IMR-90 (cell line): ENCODE results near the gene HADHA. TPM values are rescaled to one million over a fixed set of nuclear protein-coding genes. Genes with fewer than 3 reads are reported as not detected.

ENCODE experiments used
- ATAC-seq: fragments of 200-7000 bp; cut with Tn5 transposase; 2 replicates; pipeline ENCODE4 v1.9.1; 2020; ENCODE audit warnings: low read depth, mild to moderate bottlenecking, moderate library complexity
- BruUV-seq: library from RNA; stranded (reverse); fragments of 400-500 nt; replicated peaks from 2 replicates; lab custom pipeline; 2021; lab: Mats Ljungman, UMichigan
- CTCF ChIA-PET: fragments of 300-600 bp; formaldehyde crosslinking; extraction: SDS; loops from one replicate; lab custom pipeline; 2021; ENCODE audit warnings: antibody characterized with exemption; lab: Yijun Ruan, JAX
- POLR2A ChIA-PET: fragments of 300-600 bp; sonication (Branson Sonifier 250); formaldehyde crosslinking; loops from one replicate; lab custom pipeline; 2022; ENCODE audit warnings: antibody characterized with exemption; ENCODE audit not compliant: unreplicated experiment; lab: Charles Lee
- DNase-seq: peaks from one replicate; pipeline ENCODE4 v3.0.0; 2013
- H2AFZ ChIP-seq: replicated peaks from 2 replicates; pipeline ENCODE3; 2013; ENCODE audit warnings: low read length, mild to moderate bottlenecking; ENCODE audit not compliant: poor library complexity
- H2AK5ac ChIP-seq: 2 replicates; pipeline ENCODE4 v1.6.1; 2013; ENCODE audit warnings: low read depth, low read length, inconsistent platforms
- H2AK9ac ChIP-seq: replicated peaks from 2 replicates; pipeline ENCODE3; 2013; ENCODE audit warnings: mild to moderate bottlenecking, low read depth, low read length, moderate library complexity; ENCODE audit not compliant: poor library complexity
- H2BK120ac ChIP-seq: 2 replicates; pipeline ENCODE4 v1.6.1; 2013; ENCODE audit warnings: low read depth, low read length, inconsistent platforms
- H2BK15ac ChIP-seq: 3 replicates; pipeline ENCODE4 v1.6.1; 2013; ENCODE audit warnings: low read depth, low read length, inconsistent platforms
- H2BK20ac ChIP-seq: 2 replicates; pipeline ENCODE4 v1.6.1; 2013; ENCODE audit warnings: low read depth, mild to moderate bottlenecking, inconsistent platforms, low read length, moderate library complexity
- H2BK5ac ChIP-seq: 2 replicates; pipeline ENCODE4 v1.6.1; 2013; ENCODE audit warnings: mild to moderate bottlenecking, low read depth, low read length, inconsistent platforms; ENCODE audit not compliant: poor library complexity, severe bottlenecking
- H3K14ac ChIP-seq: replicated peaks from 2 replicates; pipeline ENCODE4 v1.6.1; 2013; ENCODE audit warnings: low read depth, low read length, inconsistent platforms
- H3K18ac ChIP-seq: 2 replicates; pipeline ENCODE4 v1.6.1; 2013; ENCODE audit warnings: low read depth, low read length, control low read depth
- H3K23ac ChIP-seq: 2 replicates; pipeline ENCODE4 v1.6.1; 2013; ENCODE audit warnings: low read depth, low read length, inconsistent platforms
- H3K27ac ChIP-seq: 2 replicates; pipeline ENCODE4 v1.5.1; 2013; ENCODE audit warnings: mild to moderate bottlenecking, control low read depth, low read length; ENCODE audit not compliant: insufficient read depth
- H3K27me3 ChIP-seq: 2 replicates; pipeline ENCODE4 v1.6.1; 2013; ENCODE audit warnings: low read length; ENCODE audit not compliant: control insufficient read depth, insufficient read depth
- H3K36me3 ChIP-seq: 2 replicates; pipeline ENCODE4 v1.6.1; 2013; ENCODE audit warnings: low read length, mixed read lengths; ENCODE audit not compliant: control insufficient read depth, insufficient read depth
- H3K4ac ChIP-seq: 2 replicates; pipeline ENCODE4 v1.6.1; 2013; ENCODE audit warnings: low read depth, low read length, inconsistent platforms
- H3K4me1 ChIP-seq: 2 replicates; pipeline ENCODE4 v1.6.1; 2013; ENCODE audit warnings: low read length, mixed read lengths; ENCODE audit not compliant: control insufficient read depth, insufficient read depth
- H3K4me2 ChIP-seq: 2 replicates; pipeline ENCODE4 v1.6.1; 2013; ENCODE audit warnings: low read depth, mild to moderate bottlenecking, control low read depth, low read length, moderate library complexity
- H3K4me3 ChIP-seq: 2 replicates; pipeline ENCODE4 v1.5.1; 2013; ENCODE audit warnings: low read depth, mild to moderate bottlenecking, control low read depth, low read length, moderate library complexity; ENCODE audit not compliant: insufficient read depth
- H3K56ac ChIP-seq: 2 replicates; pipeline ENCODE4 v1.6.1; 2013; ENCODE audit warnings: low read length, inconsistent platforms; ENCODE audit not compliant: insufficient read depth; ENCODE audit errors: extremely low read depth
- H3K79me1 ChIP-seq, 2 experiments: 2 replicates each; pipeline ENCODE4 v1.6.1; 2013; ENCODE audit warnings: low read length in 2 of 2, inconsistent platforms in 1 of 2, low read depth in 1 of 2
- H3K9ac ChIP-seq: 2 replicates; pipeline ENCODE4 v1.6.1; 2013; ENCODE audit warnings: low read depth, low read length, control low read depth
- H3K9me1 ChIP-seq: 2 replicates; pipeline ENCODE4 v1.6.1; 2013; ENCODE audit warnings: low read length, inconsistent platforms; ENCODE audit not compliant: insufficient read depth
- H3K9me3 ChIP-seq: 2 replicates; pipeline ENCODE4 v1.6.1; 2013; ENCODE audit warnings: low read length; ENCODE audit not compliant: control insufficient read depth, insufficient read depth
- H4K20me1 ChIP-seq: 2 replicates; pipeline ENCODE4 v1.6.1; 2013; ENCODE audit warnings: low read length, inconsistent platforms; ENCODE audit not compliant: insufficient read depth
- H4K5ac ChIP-seq: 2 replicates; pipeline ENCODE4 v1.6.1; 2013; ENCODE audit warnings: mild to moderate bottlenecking, low read depth, low read length, control low read depth
- H4K8ac ChIP-seq, 2 experiments: 2 replicates each; pipeline ENCODE4 v1.6.1; 2013; ENCODE audit warnings: low read depth in 2 of 2, low read length in 2 of 2, control low read depth in 1 of 2, inconsistent platforms in 1 of 2
- H4K91ac ChIP-seq: 2 replicates; pipeline ENCODE4 v1.6.1; 2013; ENCODE audit warnings: low read depth, low read length, inconsistent platforms; ENCODE audit not compliant: insufficient read depth
- BHLHE40 ChIP-seq: fragments of 150-350 bp; IDR thresholded peaks from 2 replicates; pipeline ENCODE4 v1.6.1; 2016; ENCODE audit warnings: mild to moderate bottlenecking, low read depth, low read length
- CEBPB ChIP-seq: IDR thresholded peaks from 2 replicates; pipeline ENCODE4 v1.6.1; 2012; ENCODE audit warnings: low read depth, low read length, improper control_type of control experiment
- CHD1 ChIP-seq: IDR thresholded peaks from 2 replicates; pipeline ENCODE4 v1.6.1; 2012; ENCODE audit warnings: low read depth, low read length, improper control_type of control experiment
- FOS ChIP-seq: fragments of 150-350 bp; IDR thresholded peaks from 2 replicates; pipeline ENCODE4 v1.6.1; 2016; ENCODE audit warnings: low read depth, low read length
- MAFK ChIP-seq: IDR thresholded peaks from 2 replicates; pipeline ENCODE4 v1.6.1; 2012; ENCODE audit warnings: low read depth, low read length, improper control_type of control experiment
- MAZ ChIP-seq: IDR thresholded peaks from 2 replicates; pipeline ENCODE4 v1.6.1; 2012; ENCODE audit warnings: low read depth, mild to moderate bottlenecking, low read length, improper control_type of control experiment, moderate library complexity, borderline replicate concordance
- MXI1 ChIP-seq: IDR thresholded peaks from 2 replicates; pipeline ENCODE4 v1.6.1; 2012; ENCODE audit warnings: low read depth, mild to moderate bottlenecking, low read length, moderate library complexity, borderline replicate concordance
- POLR2A ChIP-seq: IDR thresholded peaks from 2 replicates; pipeline ENCODE4 v1.6.1; 2012; ENCODE audit warnings: mild to moderate bottlenecking, low read depth, low read length
- RAD21 ChIP-seq: IDR thresholded peaks from 2 replicates; pipeline ENCODE4 v1.6.1; 2012; ENCODE audit warnings: low read length, improper control_type of control experiment
- RCOR1 ChIP-seq: IDR thresholded peaks from 2 replicates; pipeline ENCODE4 v1.6.1; 2012; ENCODE audit warnings: mild to moderate bottlenecking, low read length, improper control_type of control experiment; ENCODE audit not compliant: insufficient replicate concordance
- RFX5 ChIP-seq: IDR thresholded peaks from 2 replicates; pipeline ENCODE4 v1.8.0; 2012; ENCODE audit warnings: low read depth, mild to moderate bottlenecking, low read length, moderate library complexity
- SMC3 ChIP-seq: fragments of 150-350 bp; IDR thresholded peaks from 2 replicates; pipeline ENCODE4 v1.6.1; 2016; ENCODE audit warnings: low read depth, mild to moderate bottlenecking, antibody characterized with exemption, low read length, moderate library complexity
- dilution Hi-C: fragments of 300-500 bp; cut with HindIII; formaldehyde crosslinking; loops from one replicate; pipeline ENCODE4 v1.14.3; 2018; ENCODE audit warnings: low sequenced_read_pairs; ENCODE audit not compliant: unreplicated experiment
- in situ Hi-C: fragments of 300-500 bp; cut with MboI; formaldehyde crosslinking; loops from 3 replicates; pipeline ENCODE4 v1.14.3; 2019; ENCODE audit warnings: low sequenced_read_pairs, inconsistent platforms, mixed read lengths
- intact Hi-C: fragments of 100-400 bp; cut with micrococcal nuclease; formaldehyde crosslinking; loops from 2 replicates; pipeline ENCODE4 v1.10.0; 2022
- polyA plus RNA-seq, 3 experiments: library from polyadenylated mRNA; depleted of rRNA; stranded (reverse); fragments of >200 nt; gene quantifications; 2 replicates each; pipeline ENCODE4 v1.2.3, GENCODE V29; 2012; ENCODE audit warnings: low replicate concordance in 1 of 3
- total RNA-seq: library from RNA; depleted of rRNA; stranded (reverse); fragments of >200 nt; gene quantifications from 2 replicates; pipeline ENCODE4 v1.2.3, GENCODE V29; 2012

Gene HADHA
- total and polyA plus RNA-seq, 2 of the 4 experiments (the other 2 are of a cell fraction) = 52.7 to 111 TPM

DNA sequence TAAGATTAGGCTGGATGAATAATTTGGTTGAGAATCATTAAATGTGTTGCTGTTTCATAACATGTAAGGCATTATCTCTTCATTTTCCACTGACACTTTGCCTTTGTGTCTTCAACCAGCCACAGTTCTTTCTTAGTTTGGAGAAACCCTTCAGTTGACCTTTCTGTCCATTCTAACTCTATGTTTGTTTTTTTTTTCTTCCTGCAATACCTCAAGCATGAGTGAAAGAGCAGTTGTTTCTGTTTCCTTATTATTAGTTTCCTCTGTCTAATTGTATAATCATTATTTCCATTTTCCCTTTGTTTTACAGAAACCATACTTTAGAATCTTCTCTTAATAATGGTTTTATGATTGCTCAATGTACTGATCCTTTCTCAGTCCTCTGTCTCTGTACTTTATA is 25.9 kb upstream of the HADHA start:
- DNase-seq (no peak), ATAC-seq (no peak)
- dilution Hi-C loops = no loop called here
- H3K4me3 ChIP-seq = no peak overlapping the region
- H3K56ac ChIP-seq = no peak overlapping the region
- no peak overlapping the region for H2AK9ac ChIP-seq
- H3K18ac ChIP-seq = no peak overlapping the region
- intact Hi-C loops = no loop called here
- no peak overlapping the region for H3K27ac ChIP-seq
- no peak overlapping the region for H3K9ac ChIP-seq
- no peak overlapping the region for H2BK20ac ChIP-seq
- ChIA-PET CTCF (no interaction called here), POLR2A (no interaction called here)
- H3K23ac ChIP-seq = no peak overlapping the region
- H2BK5ac ChIP-seq = no peak overlapping the region
- H2AK5ac ChIP-seq = no peak overlapping the region
- H4K8ac ChIP-seq = no peak overlapping the region
- H3K9me3 ChIP-seq = no peaks in the 10 kb centered on the region
- TF ChIP-seq FOS (no peak), RCOR1 (no peak), RAD21 (no peak), BHLHE40 (no peak), MXI1 (no peak), SMC3 (no peak), RFX5 (no peak), MAFK (no peak), POLR2A (no peak), CEBPB (no peak), MAZ (no peak), CHD1 (no peak)
- H3K79me1 ChIP-seq = peaks cover 2 to 15% of the 10 kb centered on the region in 2 experiments
- H3K9me1 ChIP-seq = peaks cover 12% of the 10 kb centered on the region
- H4K20me1 ChIP-seq = peaks cover 7% of the 10 kb centered on the region; the same call in 1 of the 2 replicates
- peaks cover 9% of the 10 kb centered on the region; the same call in 1 of the 2 replicates for H3K4me1 ChIP-seq
- peaks cover 5% of the 10 kb centered on the region for H3K36me3 ChIP-seq
- H3K27me3 ChIP-seq = no peaks in the 10 kb centered on the region
- no peak overlapping the region for H2AFZ ChIP-seq
- no TSS peak for BruUV-seq
- no peak overlapping the region for H3K4me2 ChIP-seq
- H3K14ac ChIP-seq = no peak overlapping the region
- no peak overlapping the region for H4K91ac ChIP-seq
- no peak overlapping the region for H2BK120ac ChIP-seq
- H3K4ac ChIP-seq = no peak overlapping the region
- H4K5ac ChIP-seq = no peak overlapping the region
- in situ Hi-C loops = no loop called here
- H2BK15ac ChIP-seq = no peak overlapping the region
